PFSK-1 (cell line): ENCODE results near the gene SF3B3.

Source experiments
- POLR2AphosphoS5 ChIP-seq: IDR thresholded peaks from 2 replicates; pipeline ENCODE4 v1.6.1; 2012; ENCODE audit warnings: low read depth, mild to moderate bottlenecking, control low read depth, low read length, moderate library complexity
- TAF1 ChIP-seq: IDR thresholded peaks from 2 replicates; pipeline ENCODE4 v1.6.1; 2012; ENCODE audit warnings: low read length, control low read depth, borderline replicate concordance; ENCODE audit not compliant: insufficient read depth
- TF ChIP-seq, protein P1 (sequence below), 2 experiments: IDR thresholded peaks; 2 replicates each; pipeline versions ENCODE4 v1.6.1 to v1.8.0; 2011 to 2012; ENCODE audit warnings: low read depth in 2 of 2, low read length in 2 of 2, control low read depth in 1 of 2, inconsistent platforms in 1 of 2, mild to moderate bottlenecking in 1 of 2, moderate library complexity in 1 of 2; ENCODE audit not compliant: insufficient read depth in 1 of 2

DNA sequence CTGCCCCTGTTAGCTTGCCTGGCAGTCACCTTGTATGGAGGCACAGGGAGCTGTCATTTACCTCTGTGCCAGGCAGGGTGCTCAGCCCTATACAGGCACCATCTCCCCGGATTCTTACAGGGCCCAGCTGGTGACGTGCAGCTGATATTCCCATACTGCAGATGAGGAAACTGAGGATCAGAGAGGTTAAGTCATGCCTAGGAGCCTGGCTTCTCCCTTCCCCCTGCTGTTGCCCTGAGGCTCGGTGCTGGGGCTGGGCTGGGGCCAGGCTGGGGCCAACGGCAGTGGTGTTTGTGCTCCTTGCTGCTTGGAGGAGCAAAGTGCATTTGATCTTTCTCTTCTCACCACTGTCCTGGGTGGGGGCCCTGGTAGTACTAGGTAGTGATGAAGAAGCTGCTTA lies 68.0 kb downstream of the SF3B3 start:
- TF ChIP-seq, protein P1, sequence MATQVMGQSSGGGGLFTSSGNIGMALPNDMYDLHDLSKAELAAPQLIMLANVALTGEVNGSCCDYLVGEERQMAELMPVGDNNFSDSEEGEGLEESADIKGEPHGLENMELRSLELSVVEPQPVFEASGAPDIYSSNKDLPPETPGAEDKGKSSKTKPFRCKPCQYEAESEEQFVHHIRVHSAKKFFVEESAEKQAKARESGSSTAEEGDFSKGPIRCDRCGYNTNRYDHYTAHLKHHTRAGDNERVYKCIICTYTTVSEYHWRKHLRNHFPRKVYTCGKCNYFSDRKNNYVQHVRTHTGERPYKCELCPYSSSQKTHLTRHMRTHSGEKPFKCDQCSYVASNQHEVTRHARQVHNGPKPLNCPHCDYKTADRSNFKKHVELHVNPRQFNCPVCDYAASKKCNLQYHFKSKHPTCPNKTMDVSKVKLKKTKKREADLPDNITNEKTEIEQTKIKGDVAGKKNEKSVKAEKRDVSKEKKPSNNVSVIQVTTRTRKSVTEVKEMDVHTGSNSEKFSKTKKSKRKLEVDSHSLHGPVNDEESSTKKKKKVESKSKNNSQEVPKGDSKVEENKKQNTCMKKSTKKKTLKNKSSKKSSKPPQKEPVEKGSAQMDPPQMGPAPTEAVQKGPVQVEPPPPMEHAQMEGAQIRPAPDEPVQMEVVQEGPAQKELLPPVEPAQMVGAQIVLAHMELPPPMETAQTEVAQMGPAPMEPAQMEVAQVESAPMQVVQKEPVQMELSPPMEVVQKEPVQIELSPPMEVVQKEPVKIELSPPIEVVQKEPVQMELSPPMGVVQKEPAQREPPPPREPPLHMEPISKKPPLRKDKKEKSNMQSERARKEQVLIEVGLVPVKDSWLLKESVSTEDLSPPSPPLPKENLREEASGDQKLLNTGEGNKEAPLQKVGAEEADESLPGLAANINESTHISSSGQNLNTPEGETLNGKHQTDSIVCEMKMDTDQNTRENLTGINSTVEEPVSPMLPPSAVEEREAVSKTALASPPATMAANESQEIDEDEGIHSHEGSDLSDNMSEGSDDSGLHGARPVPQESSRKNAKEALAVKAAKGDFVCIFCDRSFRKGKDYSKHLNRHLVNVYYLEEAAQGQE (IDR thresholded peaks at IDR 0.05; ENCODE audit: insufficient read depth in 1 of 2, low read depth in 2 of 2, low read length in 2 of 2): no peak
- no peak for TF ChIP-seq POLR2AphosphoS5
- no peak for TF ChIP-seq TAF1
